ENCODE measurements around the gene ATG3.

The ATG3 gene

GRCh38 chr3:112550859-112551258 is 10.9 kb downstream of the ATG3 start:
- Histone ChIP-seq H3K9me3 (ENCODE audit: control insufficient read depth, insufficient read depth, low read depth, low read length) (no peaks in the 10 kb centered on the region), H3K36me3 (ENCODE audit: control insufficient read depth in 2 of 2, insufficient read depth in 1 of 2, low read length in 2 of 2) (peaks cover 3 to 21% of the 10 kb centered on the region in 2 experiments; a peak in 2 of 3 replicates), H3K4me1 (ENCODE audit: control insufficient read depth, insufficient read depth, low read length) (peaks cover 2% of the 10 kb centered on the region; the same call in 1 of the 2 replicates), H3K27ac (ENCODE audit: extremely low read depth, low read depth, low read length) (no peak overlapping the region), H3K4me3 (ENCODE audit: low read depth, low read length) (no peak overlapping the region)
- ChIA-PET CTCF (interaction anchor here (0.7 kb wide), 1 partner anchor 10 kb away, joined by 3 read pairs; no protein-coding TSS in a partner anchor), POLR2A (no interaction called here)
- no peak for TF ChIP-seq ZNF175 (tag by site-specific recombination; IDR thresholded peaks at IDR 0.05)

GRCh38 chr3:112546216-112546759 is 15.5 kb downstream of the ATG3 start:
- H3K4me3 ChIP-seq (ENCODE audit: low read depth, low read length), result no peak overlapping the region
- no peaks in the 10 kb centered on the region for H3K9me3 ChIP-seq (ENCODE audit: control insufficient read depth, insufficient read depth, low read depth, low read length)
- ChIA-PET POLR2A (no interaction called here), CTCF (no interaction called here)
- no peak for TF ChIP-seq ZNF335 (tag by site-specific recombination; conservative IDR thresholded peaks at IDR 0.05)
- TF ChIP-seq KLF9 (tag by site-specific recombination; IDR thresholded peaks at IDR 0.05; ENCODE audit: low read depth), result no peak
- no peak for TF ChIP-seq SP2 (tag by site-specific recombination; IDR thresholded peaks at IDR 0.05)
- no peak for TF ChIP-seq ZNF513 (tag by site-specific recombination; IDR thresholded peaks at IDR 0.05)
- no peak overlapping the region for H3K27ac ChIP-seq (ENCODE audit: extremely low read depth, low read depth, low read length)
- peaks cover 3 to 30% of the 10 kb centered on the region in 2 experiments; a peak in 2 of 3 replicates for H3K36me3 ChIP-seq (ENCODE audit: control insufficient read depth in 2 of 2, insufficient read depth in 1 of 2, low read length in 2 of 2)
- H3K4me1 ChIP-seq (ENCODE audit: control insufficient read depth, insufficient read depth, low read length), result no peaks in the 10 kb centered on the region

GRCh38 chr3:112539825-112540650 is 21.7 kb downstream of the ATG3 start:
- Histone ChIP-seq H3K27ac (ENCODE audit: extremely low read depth, low read depth, low read length) (no peak overlapping the region), H3K4me1 (ENCODE audit: control insufficient read depth, insufficient read depth, low read length) (no peaks in the 10 kb centered on the region), H3K36me3 (ENCODE audit: control insufficient read depth in 2 of 2, insufficient read depth in 1 of 2, low read length in 2 of 2) (peaks cover 0 to 29% of the 10 kb centered on the region in 2 experiments; a peak in 2 of 3 replicates), H3K9me3 (ENCODE audit: control insufficient read depth, insufficient read depth, low read depth, low read length) (no peaks in the 10 kb centered on the region), H3K4me3 (ENCODE audit: low read depth, low read length) (no peak overlapping the region)
- ChIA-PET POLR2A (interaction anchor here (0.6 kb wide), 1 partner anchor 1147 kb away, joined by 7 read pairs; no protein-coding TSS in a partner anchor), CTCF (interaction anchor here (0.7 kb wide), 1 partner anchor 19 kb away, joined by 3 read pairs; no protein-coding TSS in a partner anchor)
- TF ChIP-seq FEZF1 (tag by site-specific recombination; IDR thresholded peaks at IDR 0.05), result no peak
- TF ChIP-seq ZNF571 (tag by site-specific recombination; IDR thresholded peaks at IDR 0.05), result no peak
- no peak for TF ChIP-seq ZNF175 (tag by site-specific recombination; IDR thresholded peaks at IDR 0.05)
- TF ChIP-seq ZNF433 (tag by site-specific recombination; IDR thresholded peaks at IDR 0.05; ENCODE audit: low read depth), result no peak
- no peak for TF ChIP-seq BCL11B (tag by site-specific recombination; IDR thresholded peaks at IDR 0.05; ENCODE audit: low read depth)
- no peak for TF ChIP-seq ZBTB11 (tag by site-specific recombination; conservative IDR thresholded peaks at IDR 0.05; ENCODE audit: low read depth)
- TF ChIP-seq ZNF311 (tag by site-specific recombination; IDR thresholded peaks at IDR 0.05; ENCODE audit: borderline replicate concordance), result no peak
- TF ChIP-seq ZFP37 (tag by site-specific recombination; IDR thresholded peaks at IDR 0.05), result no peak
- TF ChIP-seq ZNF529 (tag by site-specific recombination; IDR thresholded peaks at IDR 0.05; ENCODE audit: insufficient replicate concordance), result no peak
- TF ChIP-seq PRDM6 (tag by site-specific recombination; IDR thresholded peaks at IDR 0.05), result no peak
- TF ChIP-seq GLIS1 (tag by site-specific recombination; IDR thresholded peaks at IDR 0.05), result no peak
- no peak for TF ChIP-seq ZBTB8A (tag by site-specific recombination; IDR thresholded peaks at IDR 0.05)
- no peak for TF ChIP-seq PRDM4 (tag by site-specific recombination; IDR thresholded peaks at IDR 0.05)
- TF ChIP-seq ZNF488 (tag by site-specific recombination; IDR thresholded peaks at IDR 0.05), result no peak
- TF ChIP-seq ZNF121 (tag by site-specific recombination; IDR thresholded peaks at IDR 0.05), result no peak
